LHCN-M2 (cell line): ENCODE results near the gene NOLC1. TPM values are rescaled to one million over a fixed set of nuclear protein-coding genes. Genes with fewer than 3 reads are reported as not detected.

ENCODE experiments used
- DNase-seq: peaks from one replicate; pipeline ENCODE4 v3.0.0-alpha.2; 2012; ENCODE audit warnings: low read depth
- polyA plus RNA-seq: library from polyadenylated mRNA; unstranded; fragments of >200 nt; gene quantifications from one replicate; pipeline ENCODE4 v1.2.1, GENCODE V29; 2012; ENCODE audit warnings: missing spikeins
- total RNA-seq: library from RNA; depleted of rRNA; stranded (reverse); fragments of >200 nt; gene quantifications from 2 replicates; pipeline ENCODE4 v1.2.3, GENCODE V29; 2014; rRNA removed

Gene NOLC1
- 76.7 and 96.6 TPM in 2 replicates for total RNA-seq
- polyA plus RNA-seq = 32.9 TPM

- DNase-seq = peak; percentile 99
These were observed at the start of gene NOLC1 for GRCh38 chr10:102151774-102152544. Gene NOLC1, plus strand, starts transcription at chr10:102152389. Its CDS starts 22 bp downstream, at chr10:102152411.

- no peak for DNase-seq
These were observed 49.8 kb upstream of the NOLC1 start for GRCh38 chr10:102102421-102102820.

GRCh38 chr10:102106998-102107397, 45.2 kb upstream of the NOLC1 start:
- peak; percentile 36 for DNase-seq

- no peak for DNase-seq
These were observed 42.7 kb upstream of the NOLC1 start for GRCh38 chr10:102109166-102110116.

GRCh38 chr10:102111276-102111675, 40.9 kb upstream of the NOLC1 start:
- DNase-seq = no peak

- peak; percentile 31 for DNase-seq
These were observed 39.9 kb upstream of the NOLC1 start for GRCh38 chr10:102112210-102112817.

GRCh38 chr10:102113261-102113955, 38.8 kb upstream of the NOLC1 start:
- no peak for DNase-seq

GRCh38 chr10:102113956-102114857, 38.0 kb upstream of the NOLC1 start:
- DNase-seq = peak; percentile 49

- peak; percentile 83 for DNase-seq
These were observed 37.1 kb upstream of the NOLC1 start for GRCh38 chr10:102114861-102115618.

GRCh38 chr10:102115775-102116174, 36.4 kb upstream of the NOLC1 start:
- no peak for DNase-seq

GRCh38 chr10:102116656-102117055, 35.5 kb upstream of the NOLC1 start:
- no peak for DNase-seq

GRCh38 chr10:102117391-102118159, 34.6 kb upstream of the NOLC1 start:
- DNase-seq = peak; percentile 72

- DNase-seq = peak; percentile 48
These were observed 33.3 kb upstream of the NOLC1 start for GRCh38 chr10:102118867-102119266.

- peak; percentile 62 for DNase-seq
These were observed 32.6 kb upstream of the NOLC1 start for GRCh38 chr10:102119417-102120141.

- peak; percentile 76 for DNase-seq
These were observed 31.8 kb upstream of the NOLC1 start, which contains the start of gene LDB1 for GRCh38 chr10:102120142-102120990. Gene LDB1, minus strand, starts transcription at chr10:102120368. Its CDS starts 258 bp downstream, at chr10:102120110.

GRCh38 chr10:102120991-102121738, 31.0 kb upstream of the NOLC1 start:
- DNase-seq = peak; percentile 28
